ENCODE results near the gene COPS7B. TPM values are rescaled to one million over a fixed set of nuclear protein-coding genes. Genes with fewer than 3 reads are reported as not detected.

The COPS7B gene
- total and polyA plus RNA-seq, 9 of the 15 experiments (the other 6 are each of a cell fraction or from before 2014, with no cell fraction given) = 6.0 to 50.7 (median 21.8) TPM

GRCh38 chr2:231810905-231811304 is 24.7 kb downstream of the COPS7B start:
- no peaks in the 10 kb centered on the region for H3K27me3 ChIP-seq (ENCODE audit: control insufficient read depth in 2 of 2, insufficient read depth in 2 of 2, low read length in 2 of 2)
- intact Hi-C loops (cut with micrococcal nuclease) (no loop called here), in situ Hi-C loops (cut with MboI) (no loop called here)
- POLR2A ChIA-PET = no interaction called here
- H3K36me3 ChIP-seq (ENCODE audit: control insufficient read depth, insufficient read depth, low read length) = peaks cover 17% of the 10 kb centered on the region; the same call in 1 of the 3 replicates
- H3K9ac ChIP-seq (ENCODE audit: insufficient read depth in 1 of 2, low read depth in 2 of 2, low read length in 2 of 2) = no peak overlapping the region
- TF ChIP-seq ZBTB8A (IDR thresholded peaks at IDR 0.05; ENCODE audit: partially characterized antibody) = no peak
- TF ChIP-seq TOE1 (IDR thresholded peaks at IDR 0.05; ENCODE audit: borderline replicate concordance) = no peak
- no peak for TF ChIP-seq TOE1 (CRISPR knock-in tag; IDR thresholded peaks at IDR 0.05; ENCODE audit: borderline replicate concordance, low read depth)
- no peak for TF ChIP-seq XRCC4 (IDR thresholded peaks at IDR 0.05; ENCODE audit: extremely low read depth, insufficient read depth, insufficient read length)
- no peak for TF ChIP-seq ARHGAP35 (IDR thresholded peaks at IDR 0.05; ENCODE audit: partially characterized antibody)
- no peak for TF ChIP-seq ZC3H4 (CRISPR knock-in tag; IDR thresholded peaks at IDR 0.05; ENCODE audit: borderline replicate concordance)
- no peak for TF ChIP-seq ZNF449 (CRISPR knock-in tag; IDR thresholded peaks at IDR 0.05)
- no peak for FAIRE-seq
- no peaks in the 10 kb centered on the region for H3K9me3 ChIP-seq (replicated peaks; ENCODE audit: control insufficient read depth, insufficient read depth, low read depth, low read length)
- no peak overlapping the region for H3K4me3 ChIP-seq
- CTCF ChIA-PET (ENCODE audit: low intra/inter-chr PET ratio) = no interaction called here
- no peak for DNase-seq (ENCODE audit: extremely low read depth in 1 of 4, low spot score in 3 of 4)
- H2AFZ ChIP-seq (ENCODE audit: low read depth, low read length) = no peak overlapping the region
- no TSS peak for BruUV-seq (replicated peaks)
- no peaks in the 10 kb centered on the region for H3K4me1 ChIP-seq (replicated peaks in 1 of 2; ENCODE audit: control insufficient read depth in 2 of 2, insufficient read depth in 2 of 2, low read length in 2 of 2)
- H3K9me1 ChIP-seq (ENCODE audit: control insufficient read depth, insufficient read depth, low read length) = no peaks in the 10 kb centered on the region
- no peaks in the 10 kb centered on the region for H4K20me1 ChIP-seq (replicated peaks; ENCODE audit: control insufficient read depth, insufficient read depth, low read length)
- H3K79me2 ChIP-seq (ENCODE audit: control insufficient read depth, insufficient read depth, low read length) = no peaks in the 10 kb centered on the region
- H3K27ac ChIP-seq (ENCODE audit: extremely low read depth, low read depth, low read length) = no peak overlapping the region
- ATAC-seq = no peak
- no peak overlapping the region for H3K4me2 ChIP-seq (ENCODE audit: insufficient read depth, low read length)
